Activated B cell treated with CpG ODN at 0.5 μM for 24 hours (primary cell): ENCODE results near the gene PREX1. TPM values are rescaled to one million over a fixed set of nuclear protein-coding genes. Genes with fewer than 3 reads are reported as not detected.

Experiments used
- ATAC-seq: fragments of 200-7000 bp; cut with Tn5 transposase; one replicate; pipeline ENCODE4 v1.10.0; 2021; ENCODE audit warnings: low read depth, mild to moderate bottlenecking, moderate library complexity
- CTCF ChIA-PET: fragments of 350-600 bp; sonication (Branson Sonifier 250); formaldehyde crosslinking; loops from one replicate; lab custom pipeline; 2021; ENCODE audit warnings: antibody characterized with exemption; lab: Charles Lee
- POLR2A ChIA-PET: fragments of 350-600 bp; sonication (Branson Sonifier 250); formaldehyde crosslinking; loops from one replicate; lab custom pipeline; 2021; ENCODE audit warnings: antibody characterized with exemption; lab: Charles Lee
- DNase-seq: peaks from one replicate; pipeline ENCODE4 v3.0.0; 2022
- H3K27ac Mint-ChIP-seq: one replicate; pipeline ENCODE4 v1.8.0; 2020; ENCODE audit warnings: mixed read lengths
- H3K27me3 Mint-ChIP-seq: one replicate; pipeline ENCODE4 v1.8.0; 2021; ENCODE audit warnings: mixed read lengths
- H3K36me3 Mint-ChIP-seq: one replicate; pipeline ENCODE4 v1.8.0; 2021; ENCODE audit warnings: low read depth, mixed read lengths
- H3K4me1 Mint-ChIP-seq: one replicate; pipeline ENCODE4 v1.8.0; 2021; ENCODE audit warnings: mixed read lengths
- H3K4me3 Mint-ChIP-seq: one replicate; pipeline ENCODE4 v1.8.0; 2020; ENCODE audit warnings: mild to moderate bottlenecking, mixed read lengths
- H3K9me3 Mint-ChIP-seq: one replicate; pipeline ENCODE4 v1.8.0; 2020; ENCODE audit warnings: mixed read lengths
- CTCF ChIP-seq: fragments of 200-600 bp; IDR thresholded peaks from one replicate; pipeline ENCODE4 v1.8.0; 2022; ENCODE audit warnings: antibody characterized with exemption, mild to moderate bottlenecking
- intact Hi-C: fragments of 100-400 bp; cut with micrococcal nuclease; formaldehyde crosslinking; loops from one replicate; pipeline ENCODE4 v1.15.1; 2024
- total RNA-seq: library from RNA; stranded (reverse); gene quantifications from 2 replicates; pipeline ENCODE4 v1.2.3, GENCODE V29; 2022

PREX1 gene
- total RNA-seq, 1 donor from 2014 or later, result 71.4 TPM

GRCh38 chr20:48710341-48711043 is 117.3 kb downstream of the PREX1 start:
- peaks cover 38% of the 10 kb centered on the region for H3K36me3 Mint-ChIP-seq
- intact Hi-C loops, result loop anchor here (10.0 kb wide), 1 partner anchor 494 kb away; no protein-coding TSS in a partner anchor
- H3K27ac Mint-ChIP-seq, result peak overlapping the region; percentile 46
- no peak for ATAC-seq
- no peak overlapping the region for H3K4me3 Mint-ChIP-seq
- CTCF ChIA-PET, result no interaction called here
- DNase-seq, result no peak
- H3K27me3 Mint-ChIP-seq, result no peaks in the 10 kb centered on the region
- H3K4me1 Mint-ChIP-seq, result peaks cover 69% of the 10 kb centered on the region
- no peaks in the 10 kb centered on the region for H3K9me3 Mint-ChIP-seq
- POLR2A ChIA-PET, result no interaction called here
- no peak for TF ChIP-seq CTCF

GRCh38 chr20:48709744-48710143 is 118.1 kb downstream of the PREX1 start:
- Mint-ChIP-seq H3K4me1 (peaks cover 62% of the 10 kb centered on the region), H3K27me3 (no peaks in the 10 kb centered on the region), H3K27ac (no peak overlapping the region), H3K9me3 (no peaks in the 10 kb centered on the region), H3K36me3 (peaks cover 45% of the 10 kb centered on the region), H3K4me3 (no peak overlapping the region)
- intact Hi-C loops, result loop anchor here (10.0 kb wide), 1 partner anchor 495 kb away; no protein-coding TSS in a partner anchor
- no peak for DNase-seq
- CTCF ChIA-PET, result no interaction called here
- no peak for ATAC-seq
- TF ChIP-seq CTCF, result no peak
- POLR2A ChIA-PET, result no interaction called here

- Mint-ChIP-seq H3K27ac (peak overlapping the region; percentile 30), H3K9me3 (no peaks in the 10 kb centered on the region), H3K4me3 (no peak overlapping the region), H3K4me1 (peaks cover 57% of the 10 kb centered on the region), H3K36me3 (peaks cover 51% of the 10 kb centered on the region), H3K27me3 (no peaks in the 10 kb centered on the region)
- ChIA-PET POLR2A (no interaction called here), CTCF (no interaction called here)
- no peak for TF ChIP-seq CTCF
- ATAC-seq (no peak), DNase-seq (no peak)
- intact Hi-C loops, result no loop called here
Measured at GRCh38 chr20:48709058-48709691, 118.6 kb downstream of the PREX1 start.

GRCh38 chr20:48708630-48709029 is 119.2 kb downstream of the PREX1 start:
- no peak for DNase-seq
- ATAC-seq, result no peak
- Mint-ChIP-seq H3K4me1 (peaks cover 56% of the 10 kb centered on the region), H3K27ac (peak overlapping the region; percentile 12), H3K27me3 (no peaks in the 10 kb centered on the region), H3K4me3 (no peak overlapping the region), H3K9me3 (no peaks in the 10 kb centered on the region), H3K36me3 (peaks cover 57% of the 10 kb centered on the region)
- CTCF ChIA-PET, result no interaction called here
- TF ChIP-seq CTCF, result no peak
- intact Hi-C loops, result no loop called here
- POLR2A ChIA-PET, result interaction anchor here (0.7 kb wide), 1 partner anchor 1554 kb away, joined by 3 read pairs; no protein-coding TSS in a partner anchor

- DNase-seq (no peak), ATAC-seq (no peak)
- CTCF ChIA-PET, result no interaction called here
- no peak for TF ChIP-seq CTCF
- H3K4me3 Mint-ChIP-seq, result no peak overlapping the region
- H3K36me3 Mint-ChIP-seq, result peaks cover 57% of the 10 kb centered on the region
- POLR2A ChIA-PET, result interaction anchor here (0.7 kb wide), 1 partner anchor 1553 kb away, joined by 3 read pairs; no protein-coding TSS in a partner anchor
- no peaks in the 10 kb centered on the region for H3K9me3 Mint-ChIP-seq
- H3K27ac Mint-ChIP-seq, result peak overlapping the region; percentile 12
- peaks cover 50% of the 10 kb centered on the region for H3K4me1 Mint-ChIP-seq
- intact Hi-C loops, result no loop called here
- no peaks in the 10 kb centered on the region for H3K27me3 Mint-ChIP-seq
Measured at GRCh38 chr20:48708116-48708515, 119.7 kb downstream of the PREX1 start.
